Astrocyte of the hippocampus (primary cell): ENCODE data around the gene PPP2R2D.
"Not testable (repeated sequence)": the region's sequence is repeated elsewhere in the genome, so short reads cannot be mapped to it uniquely, and the experiment has no call there.

Experiments
- DNase-seq: peaks from one replicate; pipeline ENCODE4 v3.0.0; 2011; ENCODE audit warnings: low read depth, low spot score

The PPP2R2D gene

GRCh38 chr10:131907679-131908078 is 6.9 kb downstream of the PPP2R2D start:
- no peak for DNase-seq

- no peak for DNase-seq
Observed at GRCh38 chr10:131908151-131908550, 7.3 kb downstream of the PPP2R2D start.

- DNase-seq = no peak
Observed at GRCh38 chr10:131909014-131909808, 8.4 kb downstream of the PPP2R2D start.

- no peak for DNase-seq
Observed at GRCh38 chr10:131909929-131910328, 9.1 kb downstream of the PPP2R2D start.

GRCh38 chr10:131910663-131911314 is 10.0 kb downstream of the PPP2R2D start:
- DNase-seq = no peak

GRCh38 chr10:131911451-131911850 is 10.6 kb downstream of the PPP2R2D start:
- no peak for DNase-seq

- no peak for DNase-seq
Observed at GRCh38 chr10:131912620-131913019, 11.8 kb downstream of the PPP2R2D start.

GRCh38 chr10:131915484-131915883 is 14.7 kb downstream of the PPP2R2D start:
- no peak for DNase-seq

- DNase-seq = no peak
Observed at GRCh38 chr10:131915990-131916766, 15.4 kb downstream of the PPP2R2D start.

- not testable (repeated sequence) for DNase-seq
Observed at GRCh38 chr10:131916767-131917160, 16.0 kb downstream of the PPP2R2D start.

GRCh38 chr10:131917496-131917895 is 16.7 kb downstream of the PPP2R2D start:
- not testable (repeated sequence) for DNase-seq

GRCh38 chr10:131919461-131919860 is 18.7 kb downstream of the PPP2R2D start:
- DNase-seq = not testable (repeated sequence)

GRCh38 chr10:131920151-131920550 is 19.3 kb downstream of the PPP2R2D start:
- no peak for DNase-seq

- DNase-seq = no peak
Observed at GRCh38 chr10:131920693-131921092, 19.9 kb downstream of the PPP2R2D start.

- DNase-seq = no peak
Observed at GRCh38 chr10:131921184-131921583, 20.4 kb downstream of the PPP2R2D start.

- DNase-seq = no peak
Observed at GRCh38 chr10:131923038-131923756, 22.4 kb downstream of the PPP2R2D start.

GRCh38 chr10:131925011-131925649 is 24.3 kb downstream of the PPP2R2D start:
- DNase-seq = no peak

- DNase-seq = no peak
Observed at GRCh38 chr10:131925716-131926115, 24.9 kb downstream of the PPP2R2D start.

GRCh38 chr10:131926253-131926652 is 25.4 kb downstream of the PPP2R2D start:
- no peak for DNase-seq

- DNase-seq = no peak
Observed at GRCh38 chr10:131926743-131927595, 26.2 kb downstream of the PPP2R2D start.
